Panc1 (cell line): ENCODE data around the gene SARS1. TPM values are rescaled to one million over a fixed set of nuclear protein-coding genes. Genes with fewer than 3 reads are reported as not detected.

Experiments used
- ATAC-seq: fragments of 200-7000 bp; cut with Tn5 transposase; 2 replicates; pipeline ENCODE4 v1.9.1; 2020; ENCODE audit warnings: mild to moderate bottlenecking, moderate library complexity
- BruUV-seq: library from RNA; stranded (reverse); fragments of 400-500 nt; replicated peaks from 2 replicates; lab custom pipeline; 2021; lab: Mats Ljungman, UMichigan
- CTCF ChIA-PET: fragments of 300-600 bp; sonication (Branson Sonifier 250); formaldehyde crosslinking; loops from one replicate; lab custom pipeline; 2022; ENCODE audit warnings: antibody characterized with exemption; lab: Charles Lee
- POLR2A ChIA-PET: fragments of 300-600 bp; sonication (Branson Sonifier 250); formaldehyde crosslinking; loops from one replicate; lab custom pipeline; 2022; ENCODE audit warnings: antibody characterized with exemption; lab: Charles Lee
- DNase-seq: peaks from one replicate; pipeline ENCODE4 v3.0.0-alpha.2; 2010; ENCODE audit warnings: low read depth, low spot score
- H3K27ac ChIP-seq: 2 replicates; pipeline ENCODE4 v1.5.1; 2011; ENCODE audit warnings: mild to moderate bottlenecking, low read length, inconsistent platforms
- H3K27me3 ChIP-seq: fragments of 200-500 bp; sonication (Bioruptor generic); 2 replicates; pipeline ENCODE4 v1.6.0; 2014; ENCODE audit warnings: low read length, inconsistent platforms; ENCODE audit not compliant: control insufficient read depth, insufficient read depth
- H3K36me3 ChIP-seq: fragments of 200-500 bp; sonication (Bioruptor generic); 2 replicates; pipeline ENCODE4 v1.5.1; 2014; ENCODE audit warnings: inconsistent platforms, mild to moderate bottlenecking, low read length, moderate library complexity; ENCODE audit not compliant: control insufficient read depth, insufficient read depth
- H3K4me1 ChIP-seq: 2 replicates; pipeline ENCODE4 v1.5.1; 2011; ENCODE audit warnings: inconsistent platforms, mild to moderate bottlenecking, low read length, moderate library complexity; ENCODE audit not compliant: control insufficient read depth, insufficient read depth
- H3K4me3 ChIP-seq, 2 experiments: 2 replicates each; pipeline ENCODE4 v1.5.1; 2011 to 2012; ENCODE audit warnings: low read depth in 2 of 2, low read length in 2 of 2, mild to moderate bottlenecking in 2 of 2, inconsistent platforms in 1 of 2, moderate library complexity in 1 of 2
- H3K9me3 ChIP-seq: fragments of 200-500 bp; sonication (Bioruptor generic); 2 replicates; pipeline ENCODE4 v1.5.1; 2014; ENCODE audit warnings: low read depth, mild to moderate bottlenecking, inconsistent platforms, low read length, moderate library complexity; ENCODE audit not compliant: control insufficient read depth, insufficient read depth
- CTCF ChIP-seq: fragments of 450-650 bp; IDR thresholded peaks from 2 replicates; pipeline ENCODE4 v1.5.1; 2017; ENCODE audit warnings: mild to moderate bottlenecking
- POLR2AphosphoS5 ChIP-seq: IDR thresholded peaks from 2 replicates; pipeline ENCODE4 v1.6.1; 2012; ENCODE audit warnings: mild to moderate bottlenecking, low read depth, low read length, moderate library complexity
- REST ChIP-seq, 2 experiments: IDR thresholded peaks; 2 replicates each; pipeline ENCODE4 v1.6.1; 2011 to 2012; ENCODE audit warnings: low read depth in 2 of 2, control low read depth in 1 of 2, low read length in 1 of 2, mild to moderate bottlenecking in 1 of 2, moderate library complexity in 1 of 2; ENCODE audit not compliant: insufficient read depth in 1 of 2
- SIN3A ChIP-seq: IDR thresholded peaks from 2 replicates; pipeline ENCODE4 v1.6.1; 2012; ENCODE audit warnings: low read depth, mild to moderate bottlenecking, low read length, moderate library complexity, borderline replicate concordance; ENCODE audit not compliant: insufficient read depth
- TCF7L2 ChIP-seq: IDR thresholded peaks from 2 replicates; pipeline ENCODE4 v1.6.1; 2011; ENCODE audit warnings: mild to moderate bottlenecking, low read depth, low read length, inconsistent platforms
- in situ Hi-C: cut with HindIII; loops from 2 replicates; pipeline ENCODE4 v1.10.0; 2016; ENCODE audit warnings: low sequenced_read_pairs, low pct_unique_long_range_greater_than_20kb
- intact Hi-C: fragments of 100-400 bp; cut with micrococcal nuclease; formaldehyde crosslinking; loops from one replicate; pipeline ENCODE4 v1.10.0; 2022; ENCODE audit not compliant: unreplicated experiment
- total RNA-seq: library from RNA; stranded (reverse); gene quantifications from one replicate; pipeline ENCODE4 v1.2.1, GENCODE V29; 2021; ENCODE audit not compliant: unreplicated experiment

Gene SARS1
- total RNA-seq, 1 experiment from 2014 or later: 115 TPM

GRCh38 chr1:109252167-109252892, 38.6 kb downstream of the SARS1 start:
- ATAC-seq (no peak), DNase-seq (no peak)
- in situ Hi-C loops: no loop called here
- H3K9me3 ChIP-seq: no peaks in the 10 kb centered on the region
- ChIA-PET POLR2A (no interaction called here), CTCF (no interaction called here)
- H3K27me3 ChIP-seq: no peaks in the 10 kb centered on the region
- no TSS peak for BruUV-seq
- intact Hi-C loops: no loop called here
- TF ChIP-seq REST (IDR thresholded peaks at IDR 0.05; ENCODE audit: insufficient read depth in 1 of 2, low read depth in 2 of 2, low read length in 1 of 2) (no peak), TCF7L2 (no peak), SIN3A (no peak), POLR2AphosphoS5 (no peak)
- peaks cover 11% of the 10 kb centered on the region for H3K4me1 ChIP-seq
- H3K4me3 ChIP-seq: no peak overlapping the region
- H3K27ac ChIP-seq: no peak overlapping the region
- no peaks in the 10 kb centered on the region for H3K36me3 ChIP-seq

GRCh38 chr1:109252893-109253802, 39.4 kb downstream of the SARS1 start:
- ChIA-PET CTCF (no interaction called here), POLR2A (no interaction called here)
- intact Hi-C loops (no loop called here), in situ Hi-C loops (no loop called here)
- DNase-seq (no peak), ATAC-seq (no peak)
- H3K9me3 ChIP-seq: no peaks in the 10 kb centered on the region
- no peak overlapping the region for H3K27ac ChIP-seq
- H3K27me3 ChIP-seq: no peaks in the 10 kb centered on the region
- no peak overlapping the region for H3K4me3 ChIP-seq
- BruUV-seq: no TSS peak
- TF ChIP-seq TCF7L2: no peak
- TF ChIP-seq REST (IDR thresholded peaks at IDR 0.05; ENCODE audit: insufficient read depth in 1 of 2, low read depth in 2 of 2, low read length in 1 of 2): no peak
- no peak for TF ChIP-seq SIN3A
- TF ChIP-seq POLR2AphosphoS5: no peak
- no peak for TF ChIP-seq CTCF
- H3K36me3 ChIP-seq: no peaks in the 10 kb centered on the region
- peaks cover 11% of the 10 kb centered on the region for H3K4me1 ChIP-seq
